GM12874 (cell line): Measurements from ENCODE around the gene CD247.

ENCODE experiments used
- TF ChIP-seq, protein P1 (sequence below): IDR thresholded peaks from 2 replicates; pipeline ENCODE4 v1.5.1; 2011; ENCODE audit warnings: low read depth, mild to moderate bottlenecking, control low read depth, low read length, moderate library complexity; ENCODE audit not compliant: insufficient read depth

The CD247 gene

DNA sequence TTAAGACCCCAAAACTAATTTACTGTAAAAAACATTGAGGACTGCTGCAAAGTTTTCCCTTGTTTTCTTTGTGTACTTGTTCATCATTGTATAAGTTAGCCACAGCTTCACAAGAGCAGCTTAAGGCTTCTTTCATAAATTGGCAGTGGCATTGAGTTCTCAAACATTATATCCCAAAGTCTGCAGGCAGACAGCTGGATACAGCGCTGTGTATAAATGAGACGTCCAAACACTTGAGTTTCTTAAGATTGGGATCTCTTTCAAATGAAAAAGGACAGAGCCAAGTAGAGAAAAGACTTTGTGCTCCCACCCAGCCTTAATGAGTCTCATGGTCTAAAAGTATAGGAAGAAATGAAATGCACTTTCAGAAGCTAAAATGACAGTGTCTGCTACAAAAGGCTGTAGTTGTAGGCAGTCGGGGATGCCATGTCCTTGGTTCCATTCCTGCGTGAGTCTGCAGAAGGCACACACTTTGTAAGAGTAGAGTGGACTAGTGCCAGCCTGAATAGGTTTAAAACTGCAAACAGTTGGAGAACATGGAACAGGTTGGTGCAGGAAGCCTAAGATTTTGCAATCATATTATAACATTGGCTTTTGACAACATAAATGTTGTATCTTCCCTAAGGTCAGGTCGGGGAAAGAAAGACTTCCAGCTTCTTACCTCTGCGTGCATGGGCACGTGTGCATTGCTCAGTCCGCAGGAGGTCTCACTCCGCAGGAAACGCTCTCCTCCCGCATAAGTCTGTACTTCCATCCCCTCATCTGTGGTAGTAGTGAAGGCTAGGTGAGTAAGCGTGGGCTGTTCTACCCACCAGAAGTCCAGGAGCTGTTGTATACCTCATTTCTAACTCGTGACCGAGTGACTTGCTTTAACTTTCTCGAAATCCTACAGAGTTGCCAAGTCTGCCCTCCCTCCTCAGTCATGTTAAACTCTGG is 94.4 kb downstream of the CD247 start:
- TF ChIP-seq, protein P1, sequence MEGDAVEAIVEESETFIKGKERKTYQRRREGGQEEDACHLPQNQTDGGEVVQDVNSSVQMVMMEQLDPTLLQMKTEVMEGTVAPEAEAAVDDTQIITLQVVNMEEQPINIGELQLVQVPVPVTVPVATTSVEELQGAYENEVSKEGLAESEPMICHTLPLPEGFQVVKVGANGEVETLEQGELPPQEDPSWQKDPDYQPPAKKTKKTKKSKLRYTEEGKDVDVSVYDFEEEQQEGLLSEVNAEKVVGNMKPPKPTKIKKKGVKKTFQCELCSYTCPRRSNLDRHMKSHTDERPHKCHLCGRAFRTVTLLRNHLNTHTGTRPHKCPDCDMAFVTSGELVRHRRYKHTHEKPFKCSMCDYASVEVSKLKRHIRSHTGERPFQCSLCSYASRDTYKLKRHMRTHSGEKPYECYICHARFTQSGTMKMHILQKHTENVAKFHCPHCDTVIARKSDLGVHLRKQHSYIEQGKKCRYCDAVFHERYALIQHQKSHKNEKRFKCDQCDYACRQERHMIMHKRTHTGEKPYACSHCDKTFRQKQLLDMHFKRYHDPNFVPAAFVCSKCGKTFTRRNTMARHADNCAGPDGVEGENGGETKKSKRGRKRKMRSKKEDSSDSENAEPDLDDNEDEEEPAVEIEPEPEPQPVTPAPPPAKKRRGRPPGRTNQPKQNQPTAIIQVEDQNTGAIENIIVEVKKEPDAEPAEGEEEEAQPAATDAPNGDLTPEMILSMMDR, result no peak

DNA sequence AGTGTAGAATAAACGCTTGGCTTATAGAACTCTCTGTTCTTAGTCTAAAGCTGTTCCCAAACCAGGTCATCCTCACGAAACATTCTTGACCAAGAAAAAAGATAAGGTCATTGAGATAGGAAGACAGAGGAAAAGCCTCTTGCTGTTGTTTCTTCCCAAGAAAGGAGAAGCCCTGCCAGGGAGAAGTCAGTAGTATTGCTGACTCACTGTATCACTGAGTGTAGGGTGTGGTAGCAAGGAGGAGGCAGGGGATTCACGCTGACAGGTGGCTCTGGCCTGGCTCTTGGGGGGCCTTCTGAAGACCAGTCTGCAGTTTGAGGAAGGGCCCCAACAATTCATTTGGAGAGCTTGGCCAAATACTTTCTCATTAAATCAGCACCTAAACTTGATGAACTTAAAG is 97.8 kb downstream of the CD247 start:
- TF ChIP-seq, protein P1, result no peak

DNA sequence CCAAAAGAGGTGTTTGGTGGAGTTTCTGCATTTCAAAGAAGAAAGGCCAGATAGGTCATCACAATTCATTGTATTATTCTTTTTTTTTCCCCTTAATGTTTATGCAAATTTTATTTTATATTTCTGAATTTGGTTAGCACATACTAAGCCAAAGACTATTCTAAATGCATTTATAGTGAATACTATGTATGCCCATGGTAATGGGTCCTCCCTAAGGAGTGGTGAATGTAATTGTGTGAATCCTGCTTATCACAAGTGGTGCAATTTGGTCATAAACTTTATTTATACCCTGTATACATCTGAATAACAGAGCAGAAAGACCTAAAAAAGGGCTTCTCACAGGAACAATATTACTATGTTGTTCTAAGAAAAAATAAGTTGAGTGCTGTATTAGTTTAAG is 99.1 kb downstream of the CD247 start:
- TF ChIP-seq, protein P1, result no peak

DNA sequence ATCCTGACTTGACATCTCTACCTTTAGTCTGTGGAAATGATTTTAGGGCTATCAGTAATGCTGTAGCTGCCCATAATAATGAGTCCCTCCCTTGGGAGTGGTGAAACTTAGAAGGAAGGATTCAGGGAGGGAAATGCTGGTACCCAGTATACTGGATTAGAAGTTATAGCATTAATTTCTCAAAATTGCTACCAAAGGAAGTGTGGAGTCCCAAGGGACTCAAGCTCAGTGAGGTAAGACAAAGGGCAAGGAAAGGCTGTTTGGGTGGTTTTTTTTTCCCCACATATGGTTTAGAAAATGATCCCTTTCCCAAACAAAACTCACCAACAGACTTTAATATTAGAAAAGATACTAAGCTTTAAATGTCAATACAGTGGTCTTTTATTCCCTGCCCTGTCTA is 99.9 kb downstream of the CD247 start:
- TF ChIP-seq, protein P1, result no peak

DNA sequence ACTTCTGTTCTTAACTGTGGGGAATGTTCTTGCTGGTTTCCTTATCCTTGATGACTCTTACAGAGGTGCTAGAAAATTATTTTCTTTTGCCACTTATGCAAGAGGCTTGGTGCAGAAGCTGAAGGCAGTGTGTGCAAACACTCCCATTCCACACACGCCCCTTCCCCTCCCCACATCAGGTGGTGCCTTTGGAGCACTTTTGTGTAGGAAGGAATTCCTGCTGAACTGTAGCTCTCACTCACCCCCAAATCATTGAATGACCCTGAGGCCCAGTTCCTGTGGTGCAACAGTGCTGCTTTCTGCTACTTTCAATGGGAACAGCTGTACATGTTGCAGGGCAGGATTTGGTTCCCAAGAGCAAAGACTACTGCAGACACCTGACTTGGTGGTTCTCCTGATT is 101.8 kb downstream of the CD247 start:
- TF ChIP-seq, protein P1, result no peak

DNA sequence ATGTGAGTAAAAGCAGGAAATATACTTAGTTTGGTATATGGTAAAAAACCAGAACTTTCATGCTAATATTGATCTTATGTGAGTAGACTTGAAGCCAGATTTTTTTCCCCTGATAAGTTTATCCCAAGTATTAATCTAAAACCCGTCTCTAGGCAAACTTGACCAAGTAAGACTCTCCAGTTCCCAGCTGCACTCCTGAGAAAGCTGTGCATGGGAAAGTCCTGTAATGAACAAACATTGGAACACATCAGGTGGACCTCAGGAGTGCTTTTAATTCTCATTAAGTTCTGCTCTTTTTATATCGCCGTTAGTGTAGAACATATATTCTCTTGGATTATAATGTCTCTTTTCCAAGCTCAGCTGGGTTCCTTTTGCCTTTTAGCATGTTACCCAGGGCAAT is 105.0 kb downstream of the CD247 start:
- TF ChIP-seq, protein P1, result no peak

DNA sequence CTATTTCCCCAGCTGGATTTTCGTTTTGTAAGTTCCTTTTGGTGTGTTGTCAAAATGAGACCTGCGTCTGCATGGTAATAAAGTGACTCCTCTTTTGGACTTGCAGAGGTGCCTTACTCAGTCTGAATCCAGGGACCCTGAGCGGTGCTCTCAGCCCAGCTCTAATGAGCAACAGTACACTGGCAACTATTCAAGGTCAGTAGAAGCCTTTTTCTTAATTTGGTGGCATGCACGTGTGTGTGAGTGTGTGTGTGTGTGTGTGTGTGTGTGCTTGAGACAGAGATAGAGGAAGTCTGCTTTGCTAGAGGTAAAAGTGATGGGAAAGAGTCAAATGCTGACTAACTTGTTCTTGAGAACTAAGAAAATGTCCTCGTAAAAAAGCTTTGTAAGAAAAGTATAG is 105.4 kb downstream of the CD247 start:
- TF ChIP-seq, protein P1, result no peak
